ENCODE measurements around the gene JADE2. TPM values are rescaled to one million over a fixed set of nuclear protein-coding genes. Genes with fewer than 3 reads are reported as not detected.

JADE2 gene
- total RNA-seq, 1 experiment from 2014 or later: 39.9 TPM

DNA sequence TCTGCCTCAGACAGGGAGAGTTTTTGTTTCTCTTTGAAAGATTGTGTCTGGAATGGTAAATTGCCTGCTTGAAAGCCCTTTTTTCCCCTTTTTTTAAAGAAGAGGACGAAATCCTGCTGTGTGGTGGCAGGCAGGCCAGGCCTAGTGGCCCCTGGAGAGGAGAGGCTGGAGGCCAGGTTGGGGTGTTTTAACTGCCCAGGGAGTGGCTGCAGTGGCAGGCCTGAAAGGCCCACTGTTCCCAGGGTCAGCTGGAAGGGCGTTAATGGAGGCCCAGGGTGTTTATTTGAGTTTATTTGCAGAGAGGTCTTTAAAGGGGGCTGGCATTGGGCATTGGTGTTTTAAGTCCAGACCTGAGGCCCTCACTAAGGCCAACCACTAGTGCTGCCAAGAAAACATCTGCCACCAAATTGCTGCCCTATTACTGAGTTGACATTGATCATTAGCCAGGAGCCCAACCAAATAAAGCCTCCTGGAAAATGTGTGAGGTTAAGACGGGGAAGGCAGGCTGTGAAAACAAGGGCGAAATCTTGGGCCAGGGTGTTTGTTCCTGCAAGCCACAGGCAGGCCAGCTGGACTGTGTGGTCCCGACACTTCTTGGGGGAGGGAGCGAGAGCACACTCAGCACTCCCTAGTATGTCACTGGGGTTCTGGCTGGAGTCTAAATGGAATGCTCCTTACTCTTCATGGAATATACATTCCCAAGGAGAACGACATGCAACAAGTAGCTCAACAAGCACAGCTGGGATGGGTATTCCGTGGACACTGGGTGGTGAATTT lies 5.0 kb downstream of the JADE2 start:
- Histone ChIP-seq H3K27me3 (ENCODE audit: insufficient read depth, low read length) (no peaks in the 10 kb centered on the region), H3K36me3 (ENCODE audit: control insufficient read depth in 1 of 2, insufficient read depth in 2 of 2, low read length in 2 of 2) (no peaks in the 10 kb centered on the region), H2AFZ (ENCODE audit: low read depth, low read length, poor library complexity, severe bottlenecking) (no peak overlapping the region), H4K20me1 (ENCODE audit: insufficient read depth) (no peaks in the 10 kb centered on the region), H3K9ac (ENCODE audit: low read length) (no peak overlapping the region), H3K79me2 (ENCODE audit: insufficient read depth, low read length) (peaks cover 52% of the 10 kb centered on the region), H3K9me2 (ENCODE audit: insufficient read depth) (no peaks in the 10 kb centered on the region), H3K4me2 (ENCODE audit: low read length) (no peak overlapping the region), H3K27ac (ENCODE audit: low read depth, low read length) (no peak overlapping the region), H3K9me3 (ENCODE audit: control insufficient read depth in 1 of 2, insufficient read depth in 1 of 2, low read depth in 1 of 2, low read length in 2 of 2) (no peaks in the 10 kb centered on the region), H3K4me1 (ENCODE audit: control insufficient read depth in 1 of 2, insufficient read depth in 2 of 2, low read length in 2 of 2) (peaks cover 22 to 34% of the 10 kb centered on the region in 2 experiments), H3K4me3 (replicated peaks in 1 of 2; ENCODE audit: low read depth in 1 of 2, low read length in 2 of 2) (no peak overlapping the region)
- DNase-seq (ENCODE audit: low read depth, low spot score) (no peak), ATAC-seq (no peak)
- ChIA-PET RAD21 (ENCODE audit: low non-redundant PET in 1 of 2, low total read pairs in 2 of 2, uncharacterized antibody in 2 of 2, unreplicated experiment in 2 of 2) (no interaction called here), POLR2A (interaction anchor here (0.6 kb wide), 1 partner anchor 130 kb away, joined by 3 read pairs; no protein-coding TSS in a partner anchor), CTCF (interaction anchor here (1.7 kb wide), 1 partner anchor 57 kb away, joined by 4 read pairs; no protein-coding TSS in a partner anchor)
- TF ChIP-seq, protein P1, sequence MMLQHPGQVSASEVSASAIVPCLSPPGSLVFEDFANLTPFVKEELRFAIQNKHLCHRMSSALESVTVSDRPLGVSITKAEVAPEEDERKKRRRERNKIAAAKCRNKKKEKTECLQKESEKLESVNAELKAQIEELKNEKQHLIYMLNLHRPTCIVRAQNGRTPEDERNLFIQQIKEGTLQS (IDR thresholded peaks at IDR 0.05): no peak
- no peak for TF ChIP-seq SIN3A (IDR thresholded peaks at IDR 0.05; ENCODE audit: low read depth)
- intact Hi-C loops (cut with micrococcal nuclease): no loop called here
- no TSS peak for BruUV-seq (replicated peaks)

DNA sequence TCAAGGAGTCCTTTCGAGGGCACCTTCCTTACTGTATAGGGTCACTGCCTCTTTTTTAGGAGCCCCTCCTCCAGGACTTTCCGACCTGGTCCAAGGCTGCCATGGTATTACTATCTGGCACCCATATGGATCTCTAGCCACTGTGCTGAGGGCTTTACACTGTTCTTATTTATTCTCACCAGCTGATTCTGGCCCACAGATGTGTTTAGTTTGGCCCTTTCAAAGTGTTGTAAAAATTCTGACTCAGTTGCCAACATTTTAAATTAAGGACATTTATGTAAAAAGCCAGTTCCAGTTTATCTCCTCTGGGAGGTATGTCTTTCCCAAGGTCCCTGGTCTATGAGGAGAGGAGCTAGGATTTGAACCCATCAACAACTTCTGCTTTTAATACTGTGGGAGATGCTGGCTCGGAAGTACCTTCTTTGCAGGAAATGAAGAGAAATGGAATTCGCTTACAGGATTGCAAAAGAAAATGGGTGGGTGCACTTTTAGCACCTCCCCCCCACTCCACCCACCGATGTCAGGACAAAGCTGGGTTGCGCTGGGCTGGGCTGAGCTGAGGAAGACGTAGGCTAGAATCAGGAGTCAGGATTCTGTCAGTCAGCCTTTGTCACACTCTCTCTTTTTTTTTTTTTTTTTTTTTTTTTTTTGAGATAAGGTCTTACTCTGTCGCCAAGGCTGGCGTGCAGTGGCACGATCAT lies 7.8 kb downstream of the JADE2 start:
- Histone ChIP-seq H3K9me2 (ENCODE audit: insufficient read depth) (no peaks in the 10 kb centered on the region), H3K79me2 (ENCODE audit: insufficient read depth, low read length) (peaks cover 44% of the 10 kb centered on the region), H3K9ac (ENCODE audit: low read length) (no peak overlapping the region), H3K9me3 (ENCODE audit: control insufficient read depth in 1 of 2, insufficient read depth in 1 of 2, low read depth in 1 of 2, low read length in 2 of 2) (no peaks in the 10 kb centered on the region), H4K20me1 (ENCODE audit: insufficient read depth) (no peaks in the 10 kb centered on the region), H3K4me2 (ENCODE audit: low read length) (no peak overlapping the region), H3K27ac (ENCODE audit: low read depth, low read length) (no peak overlapping the region), H3K4me1 (ENCODE audit: control insufficient read depth in 1 of 2, insufficient read depth in 2 of 2, low read length in 2 of 2) (peaks cover 18 to 23% of the 10 kb centered on the region in 2 experiments), H3K36me3 (ENCODE audit: control insufficient read depth in 1 of 2, insufficient read depth in 2 of 2, low read length in 2 of 2) (peaks cover 2 to 6% of the 10 kb centered on the region in 2 experiments; a peak in 2 of 4 replicates), H2AFZ (ENCODE audit: low read depth, low read length, poor library complexity, severe bottlenecking) (no peak overlapping the region), H3K4me3 (replicated peaks in 1 of 2; ENCODE audit: low read depth in 1 of 2, low read length in 2 of 2) (no peak overlapping the region), H3K27me3 (ENCODE audit: insufficient read depth, low read length) (no peaks in the 10 kb centered on the region)
- intact Hi-C loops (cut with micrococcal nuclease): no loop called here
- DNase-seq (ENCODE audit: low read depth, low spot score): no peak
- ChIA-PET POLR2A (no interaction called here), CTCF (no interaction called here), RAD21 (ENCODE audit: low non-redundant PET in 1 of 2, low total read pairs in 2 of 2, uncharacterized antibody in 2 of 2, unreplicated experiment in 2 of 2) (interaction anchor here in 1 of 2 experiments (0.6 kb wide), 1 partner anchor 8 kb away, joined by 3 read pairs; no protein-coding TSS in a partner anchor)
- no peak for ATAC-seq
- no TSS peak for BruUV-seq (replicated peaks)
- TF ChIP-seq, protein P2, sequence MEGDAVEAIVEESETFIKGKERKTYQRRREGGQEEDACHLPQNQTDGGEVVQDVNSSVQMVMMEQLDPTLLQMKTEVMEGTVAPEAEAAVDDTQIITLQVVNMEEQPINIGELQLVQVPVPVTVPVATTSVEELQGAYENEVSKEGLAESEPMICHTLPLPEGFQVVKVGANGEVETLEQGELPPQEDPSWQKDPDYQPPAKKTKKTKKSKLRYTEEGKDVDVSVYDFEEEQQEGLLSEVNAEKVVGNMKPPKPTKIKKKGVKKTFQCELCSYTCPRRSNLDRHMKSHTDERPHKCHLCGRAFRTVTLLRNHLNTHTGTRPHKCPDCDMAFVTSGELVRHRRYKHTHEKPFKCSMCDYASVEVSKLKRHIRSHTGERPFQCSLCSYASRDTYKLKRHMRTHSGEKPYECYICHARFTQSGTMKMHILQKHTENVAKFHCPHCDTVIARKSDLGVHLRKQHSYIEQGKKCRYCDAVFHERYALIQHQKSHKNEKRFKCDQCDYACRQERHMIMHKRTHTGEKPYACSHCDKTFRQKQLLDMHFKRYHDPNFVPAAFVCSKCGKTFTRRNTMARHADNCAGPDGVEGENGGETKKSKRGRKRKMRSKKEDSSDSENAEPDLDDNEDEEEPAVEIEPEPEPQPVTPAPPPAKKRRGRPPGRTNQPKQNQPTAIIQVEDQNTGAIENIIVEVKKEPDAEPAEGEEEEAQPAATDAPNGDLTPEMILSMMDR (IDR thresholded peaks at IDR 0.05 in 2 of 3, conservative IDR thresholded peaks at IDR 0.05 in 1 of 3; ENCODE audit: borderline replicate concordance in 1 of 3, insufficient read depth in 1 of 3, low read depth in 2 of 3, low read length in 2 of 3): no peak
- no peak for TF ChIP-seq CEBPB (IDR thresholded peaks at IDR 0.05; ENCODE audit: low read depth)
- TF ChIP-seq ZFX (IDR thresholded peaks at IDR 0.05): no peak
- TF ChIP-seq SP1 (IDR thresholded peaks at IDR 0.05; ENCODE audit: low read depth): no peak
- no peak for TF ChIP-seq POLR2A (IDR thresholded peaks at IDR 0.05; ENCODE audit: borderline replicate concordance, extremely low read depth, insufficient read depth, insufficient read length)
- TF ChIP-seq, protein P3, sequence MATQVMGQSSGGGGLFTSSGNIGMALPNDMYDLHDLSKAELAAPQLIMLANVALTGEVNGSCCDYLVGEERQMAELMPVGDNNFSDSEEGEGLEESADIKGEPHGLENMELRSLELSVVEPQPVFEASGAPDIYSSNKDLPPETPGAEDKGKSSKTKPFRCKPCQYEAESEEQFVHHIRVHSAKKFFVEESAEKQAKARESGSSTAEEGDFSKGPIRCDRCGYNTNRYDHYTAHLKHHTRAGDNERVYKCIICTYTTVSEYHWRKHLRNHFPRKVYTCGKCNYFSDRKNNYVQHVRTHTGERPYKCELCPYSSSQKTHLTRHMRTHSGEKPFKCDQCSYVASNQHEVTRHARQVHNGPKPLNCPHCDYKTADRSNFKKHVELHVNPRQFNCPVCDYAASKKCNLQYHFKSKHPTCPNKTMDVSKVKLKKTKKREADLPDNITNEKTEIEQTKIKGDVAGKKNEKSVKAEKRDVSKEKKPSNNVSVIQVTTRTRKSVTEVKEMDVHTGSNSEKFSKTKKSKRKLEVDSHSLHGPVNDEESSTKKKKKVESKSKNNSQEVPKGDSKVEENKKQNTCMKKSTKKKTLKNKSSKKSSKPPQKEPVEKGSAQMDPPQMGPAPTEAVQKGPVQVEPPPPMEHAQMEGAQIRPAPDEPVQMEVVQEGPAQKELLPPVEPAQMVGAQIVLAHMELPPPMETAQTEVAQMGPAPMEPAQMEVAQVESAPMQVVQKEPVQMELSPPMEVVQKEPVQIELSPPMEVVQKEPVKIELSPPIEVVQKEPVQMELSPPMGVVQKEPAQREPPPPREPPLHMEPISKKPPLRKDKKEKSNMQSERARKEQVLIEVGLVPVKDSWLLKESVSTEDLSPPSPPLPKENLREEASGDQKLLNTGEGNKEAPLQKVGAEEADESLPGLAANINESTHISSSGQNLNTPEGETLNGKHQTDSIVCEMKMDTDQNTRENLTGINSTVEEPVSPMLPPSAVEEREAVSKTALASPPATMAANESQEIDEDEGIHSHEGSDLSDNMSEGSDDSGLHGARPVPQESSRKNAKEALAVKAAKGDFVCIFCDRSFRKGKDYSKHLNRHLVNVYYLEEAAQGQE (IDR thresholded peaks at IDR 0.05; ENCODE audit: low read depth): no peak
- TF ChIP-seq ELF1 (IDR thresholded peaks at IDR 0.05; ENCODE audit: borderline replicate concordance, low read depth): no peak
